ENCODE data around the gene COX7A2. TPM values are rescaled to one million over a fixed set of nuclear protein-coding genes. Genes with fewer than 3 reads are reported as not detected.
A peak's percentile ranks its signal among the peaks of the same experiment; 100 is the strongest.

COX7A2 gene
- total and polyA plus RNA-seq, 2 donors: 422 to 447 TPM

DNA sequence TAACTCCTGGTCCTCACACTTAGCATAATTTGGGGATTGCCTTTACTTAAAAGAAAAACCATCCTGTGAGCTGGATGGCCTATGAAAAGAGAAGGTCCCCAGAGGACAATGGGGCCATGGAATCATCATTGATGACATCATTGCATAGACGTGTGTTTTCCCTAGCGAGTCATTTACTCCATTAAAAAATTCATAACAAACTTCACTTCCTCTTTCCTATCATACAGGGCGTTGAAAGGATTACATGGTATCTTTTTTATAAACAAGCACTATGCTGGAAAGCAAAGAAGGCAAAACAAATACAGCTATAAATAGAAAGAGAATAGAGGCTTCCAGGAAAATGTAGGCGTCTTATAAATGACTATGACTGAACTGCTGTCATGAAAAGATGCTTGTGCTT lies 26.4 kb downstream of the COX7A2 start:
- Histone ChIP-seq H3K27me3 (ENCODE audit: control insufficient read depth in 2 of 2, insufficient read depth in 1 of 2, low read length in 1 of 2) (no peaks in the 10 kb centered on the region), H3K4me3 (ENCODE audit: low read length in 2 of 2) (no peak overlapping the region), H3K9me3 (ENCODE audit: control insufficient read depth in 2 of 2, insufficient read depth in 1 of 2, low read length in 1 of 2) (no peaks in the 10 kb centered on the region), H3K4me1 (ENCODE audit: control insufficient read depth in 2 of 2, insufficient read depth in 2 of 2, low read length in 2 of 2) (no peaks in the 10 kb centered on the region), H3K27ac (ENCODE audit: low read depth in 1 of 2, low read length in 1 of 2) (no peak overlapping the region), H3K36me3 (ENCODE audit: control insufficient read depth in 2 of 2, insufficient read depth in 2 of 2, low read length in 1 of 2) (no peaks in the 10 kb centered on the region)
- WGBS: 58% methylated on average over 4 of the region's 4 CpGs
- DNase-seq (ENCODE audit: low read depth in 6 of 9, low spot score in 9 of 9): no peak

GRCh38 chr6:75215291-75215690 lies 28.3 kb downstream of the COX7A2 start:
- 88% methylated on average over 4 of the region's 4 CpGs for WGBS
- no peaks in the 10 kb centered on the region for H3K36me3 ChIP-seq (ENCODE audit: control insufficient read depth in 2 of 2, insufficient read depth in 2 of 2, low read length in 1 of 2)
- H3K27me3 ChIP-seq (ENCODE audit: control insufficient read depth in 2 of 2, insufficient read depth in 1 of 2, low read length in 1 of 2): peaks cover 0 to 10% of the 10 kb centered on the region in 2 donors
- H3K4me1 ChIP-seq (ENCODE audit: control insufficient read depth in 2 of 2, insufficient read depth in 2 of 2, low read length in 2 of 2): no peaks in the 10 kb centered on the region
- H3K9me3 ChIP-seq (ENCODE audit: control insufficient read depth in 2 of 2, insufficient read depth in 1 of 2, low read length in 1 of 2): no peaks in the 10 kb centered on the region
- no peak overlapping the region for H3K27ac ChIP-seq (ENCODE audit: low read depth in 1 of 2, low read length in 1 of 2)
- H3K4me3 ChIP-seq (ENCODE audit: low read length in 2 of 2): no peak overlapping the region
- DNase-seq (ENCODE audit: low read depth in 6 of 9, low spot score in 9 of 9): no peak

DNA sequence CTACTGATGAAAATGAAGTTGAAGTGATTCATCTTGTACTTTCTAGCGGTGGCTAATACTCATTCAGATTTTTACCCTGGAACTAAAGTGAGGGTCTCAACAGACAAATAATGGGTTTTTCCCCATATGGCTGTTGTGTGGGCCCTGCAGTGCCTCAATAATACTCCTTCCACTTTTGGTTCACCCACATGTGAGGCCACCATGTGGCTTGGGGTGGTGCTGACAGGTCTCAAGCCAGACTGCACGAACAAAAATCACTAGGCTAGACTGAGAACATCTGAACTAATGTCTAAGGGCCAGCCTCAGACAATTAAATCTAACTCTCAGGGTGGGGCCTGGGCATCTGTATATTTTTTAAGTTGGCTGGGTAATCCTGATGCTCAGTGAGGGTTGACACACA lies 29.9 kb downstream of the COX7A2 start:
- no peak for DNase-seq (ENCODE audit: low read depth in 6 of 9, low spot score in 9 of 9)
- Histone ChIP-seq H3K36me3 (ENCODE audit: control insufficient read depth in 2 of 2, insufficient read depth in 2 of 2, low read length in 1 of 2) (no peaks in the 10 kb centered on the region), H3K9me3 (ENCODE audit: control insufficient read depth in 2 of 2, insufficient read depth in 1 of 2, low read length in 1 of 2) (no peaks in the 10 kb centered on the region), H3K27me3 (ENCODE audit: control insufficient read depth in 2 of 2, insufficient read depth in 1 of 2, low read length in 1 of 2) (peaks cover 7 to 23% of the 10 kb centered on the region in 2 donors), H3K27ac (ENCODE audit: low read depth in 1 of 2, low read length in 1 of 2) (no peak overlapping the region), H3K4me1 (ENCODE audit: control insufficient read depth in 2 of 2, insufficient read depth in 2 of 2, low read length in 2 of 2) (peaks cover 0 to 1% of the 10 kb centered on the region in 2 donors), H3K4me3 (ENCODE audit: low read length in 2 of 2) (no peak overlapping the region)
- 89% methylated on average over 2 of the region's 2 CpGs for WGBS

- H3K27me3 ChIP-seq (ENCODE audit: control insufficient read depth in 2 of 2, insufficient read depth in 1 of 2, low read length in 1 of 2): peaks cover 13 to 29% of the 10 kb centered on the region in 2 donors
- no peak for DNase-seq (ENCODE audit: low read depth in 6 of 9, low spot score in 9 of 9)
- H3K4me3 ChIP-seq (ENCODE audit: low read length in 2 of 2): no peak overlapping the region
- H3K36me3 ChIP-seq (ENCODE audit: control insufficient read depth in 2 of 2, insufficient read depth in 2 of 2, low read length in 1 of 2): no peaks in the 10 kb centered on the region
- H3K27ac ChIP-seq (ENCODE audit: low read depth in 1 of 2, low read length in 1 of 2): no peak overlapping the region
- 4% methylated on average over 1 of the region's 1 CpG for WGBS
- H3K9me3 ChIP-seq (ENCODE audit: control insufficient read depth in 2 of 2, insufficient read depth in 1 of 2, low read length in 1 of 2): no peaks in the 10 kb centered on the region
- H3K4me1 ChIP-seq (ENCODE audit: control insufficient read depth in 2 of 2, insufficient read depth in 2 of 2, low read length in 2 of 2): peaks cover 0 to 6% of the 10 kb centered on the region in 2 donors
Observed at GRCh38 chr6:75213112-75213511, 30.5 kb downstream of the COX7A2 start.

DNA sequence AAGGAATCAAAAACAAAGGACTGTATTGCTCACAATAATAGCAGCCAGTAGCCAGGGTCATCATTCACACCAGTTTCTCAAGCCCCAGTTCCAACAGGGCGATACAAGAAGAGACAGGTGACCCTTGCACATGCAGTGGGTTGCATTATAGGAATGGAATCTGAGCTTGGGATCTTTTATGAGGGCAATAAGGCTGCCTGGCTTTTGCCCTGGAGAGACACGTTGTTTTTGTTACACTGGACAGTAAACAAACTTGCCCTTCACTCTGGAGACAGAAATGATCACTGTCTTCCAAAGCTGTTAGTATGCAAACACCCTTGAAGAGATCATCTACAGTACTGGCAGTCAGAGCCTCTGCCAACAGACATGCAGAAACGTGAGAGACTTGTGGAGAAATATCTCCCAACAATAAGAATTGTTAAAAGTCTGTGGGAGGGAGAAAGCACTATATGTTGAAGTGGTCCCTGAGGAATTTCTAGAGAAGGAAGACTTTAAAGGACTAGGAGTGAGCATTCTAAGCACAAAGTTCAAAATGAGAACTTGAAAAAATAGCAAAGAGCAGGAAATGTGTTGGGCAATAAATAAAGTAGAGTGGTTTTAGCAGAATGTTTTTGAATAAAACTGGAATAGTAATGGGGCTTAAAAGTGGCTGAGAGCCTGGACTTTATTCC lies 31.5 kb downstream of the COX7A2 start:
- Histone ChIP-seq H3K4me3 (ENCODE audit: low read length in 2 of 2) (no peak overlapping the region), H3K9me3 (ENCODE audit: control insufficient read depth in 2 of 2, insufficient read depth in 1 of 2, low read length in 1 of 2) (peaks cover 0 to 4% of the 10 kb centered on the region in 2 donors), H3K27ac (ENCODE audit: low read depth in 1 of 2, low read length in 1 of 2) (no peak overlapping the region), H3K36me3 (ENCODE audit: control insufficient read depth in 2 of 2, insufficient read depth in 2 of 2, low read length in 1 of 2) (no peaks in the 10 kb centered on the region), H3K27me3 (ENCODE audit: control insufficient read depth in 2 of 2, insufficient read depth in 1 of 2, low read length in 1 of 2) (peaks cover 19 to 39% of the 10 kb centered on the region in 2 donors), H3K4me1 (ENCODE audit: control insufficient read depth in 2 of 2, insufficient read depth in 2 of 2, low read length in 2 of 2) (peaks cover 0 to 9% of the 10 kb centered on the region in 2 donors)
- WGBS: 49% methylated on average over 3 of the region's 3 CpGs
- no peak for DNase-seq (ENCODE audit: low read depth in 6 of 9, low spot score in 9 of 9)

DNA sequence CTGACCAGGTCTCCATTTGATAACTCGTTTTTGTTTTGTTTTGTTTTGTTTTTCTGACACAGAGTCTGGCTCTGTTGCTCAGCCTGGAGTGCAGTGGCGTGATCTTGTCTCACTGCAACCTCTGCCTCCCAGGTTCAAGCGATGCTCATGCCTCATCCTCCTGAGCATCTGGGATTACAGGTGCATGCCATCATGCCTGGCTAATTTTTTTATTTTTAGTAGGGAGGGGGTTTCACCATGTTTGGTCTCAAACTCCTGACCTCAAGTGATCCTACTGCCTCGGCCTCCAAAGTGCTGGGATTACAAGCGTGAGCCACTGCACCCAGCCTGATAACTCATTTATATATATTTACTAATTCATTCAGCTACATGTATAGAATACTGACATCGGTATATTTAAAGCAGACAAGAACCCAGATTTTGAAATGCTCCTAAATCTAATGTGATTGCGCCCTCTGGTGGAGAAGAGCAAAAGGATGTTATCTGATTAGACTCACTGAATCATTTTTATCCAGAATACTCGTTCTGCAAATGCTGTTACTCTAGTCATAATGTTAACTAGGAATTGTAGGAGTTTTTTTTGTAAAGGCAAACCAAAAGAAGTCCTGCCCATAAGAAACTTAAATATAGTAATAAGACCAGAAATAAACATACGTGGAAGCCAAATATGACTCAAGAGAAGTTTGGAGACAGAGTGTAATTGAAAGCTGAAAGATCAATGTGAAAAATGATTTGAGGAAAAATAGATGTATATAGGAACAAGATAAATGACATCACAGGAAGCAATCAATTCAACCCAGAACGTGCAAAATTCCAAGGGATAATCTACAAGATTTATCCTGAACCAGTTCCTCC lies 32.5 kb downstream of the COX7A2 start:
- Histone ChIP-seq H3K36me3 (ENCODE audit: control insufficient read depth in 2 of 2, insufficient read depth in 2 of 2, low read length in 1 of 2) (no peaks in the 10 kb centered on the region), H3K4me3 (ENCODE audit: low read length in 2 of 2) (no peak overlapping the region), H3K27me3 (ENCODE audit: control insufficient read depth in 2 of 2, insufficient read depth in 1 of 2, low read length in 1 of 2) (peaks cover 29 to 49% of the 10 kb centered on the region in 2 donors), H3K4me1 (ENCODE audit: control insufficient read depth in 2 of 2, insufficient read depth in 2 of 2, low read length in 2 of 2) (peaks cover 0 to 17% of the 10 kb centered on the region in 2 donors), H3K9me3 (ENCODE audit: control insufficient read depth in 2 of 2, insufficient read depth in 1 of 2, low read length in 1 of 2) (peaks cover 0 to 4% of the 10 kb centered on the region in 2 donors), H3K27ac (ENCODE audit: low read depth in 1 of 2, low read length in 1 of 2) (no peak overlapping the region)
- 38% methylated on average over 10 of the region's 10 CpGs for WGBS
- DNase-seq (ENCODE audit: low read depth in 6 of 9, low spot score in 9 of 9): peak in 8 of 9 donors; percentile 27 to 78 (median 48)

DNA sequence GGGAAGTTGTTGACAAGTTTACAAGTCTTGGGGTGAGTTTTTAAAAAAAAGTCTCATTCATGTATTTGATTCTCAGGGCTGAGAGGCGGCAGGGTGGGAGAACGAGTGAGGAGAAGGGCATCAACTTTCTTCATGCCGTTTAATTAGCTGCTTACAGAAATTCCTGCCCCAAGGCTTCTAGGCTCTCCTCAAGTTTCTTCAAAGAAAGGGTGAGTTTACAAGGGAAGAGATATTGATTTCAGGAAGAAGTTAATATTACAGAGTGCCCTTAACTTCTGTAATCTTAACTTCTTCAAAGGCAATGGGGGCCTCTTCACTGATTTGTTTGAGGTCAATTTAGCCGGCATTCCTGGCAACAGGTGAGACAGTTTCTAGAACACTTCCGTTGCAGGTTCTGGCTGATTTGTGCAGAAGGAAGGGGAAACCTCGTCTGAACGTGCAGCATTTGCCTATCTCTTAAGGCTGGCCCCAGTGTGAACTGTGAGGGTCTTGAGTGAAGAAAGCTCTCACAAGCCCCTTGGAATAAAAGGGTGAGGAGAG lies 34.3 kb downstream of the COX7A2 start:
- 39% methylated on average over 7 of the region's 7 CpGs for WGBS
- H3K4me3 ChIP-seq (ENCODE audit: low read length in 2 of 2): no peak overlapping the region
- H3K27ac ChIP-seq (ENCODE audit: low read depth in 1 of 2, low read length in 1 of 2): no peak overlapping the region
- H3K27me3 ChIP-seq (ENCODE audit: control insufficient read depth in 2 of 2, insufficient read depth in 1 of 2, low read length in 1 of 2): peaks cover 43 to 67% of the 10 kb centered on the region in 2 donors
- peaks cover 0 to 4% of the 10 kb centered on the region in 2 donors for H3K9me3 ChIP-seq (ENCODE audit: control insufficient read depth in 2 of 2, insufficient read depth in 1 of 2, low read length in 1 of 2)
- no peaks in the 10 kb centered on the region for H3K36me3 ChIP-seq (ENCODE audit: control insufficient read depth in 2 of 2, insufficient read depth in 2 of 2, low read length in 1 of 2)
- H3K4me1 ChIP-seq (ENCODE audit: control insufficient read depth in 2 of 2, insufficient read depth in 2 of 2, low read length in 2 of 2): peaks cover 0 to 22% of the 10 kb centered on the region in 2 donors
- DNase-seq (ENCODE audit: low read depth in 6 of 9, low spot score in 9 of 9): no peak

- DNase-seq (ENCODE audit: low read depth in 6 of 9, low spot score in 9 of 9): peak in 8 of 9 donors; percentile 59 to 87 (median 72)
- H3K9me3 ChIP-seq (ENCODE audit: control insufficient read depth in 2 of 2, insufficient read depth in 1 of 2, low read length in 1 of 2): peaks cover 0 to 4% of the 10 kb centered on the region in 2 donors
- WGBS: 3% methylated on average over 33 of the region's 33 CpGs
- H3K27ac ChIP-seq (ENCODE audit: low read depth in 1 of 2, low read length in 1 of 2): no peak overlapping the region
- peaks cover 49 to 75% of the 10 kb centered on the region in 2 donors for H3K27me3 ChIP-seq (ENCODE audit: control insufficient read depth in 2 of 2, insufficient read depth in 1 of 2, low read length in 1 of 2)
- no peak overlapping the region for H3K4me3 ChIP-seq (ENCODE audit: low read length in 2 of 2)
- H3K36me3 ChIP-seq (ENCODE audit: control insufficient read depth in 2 of 2, insufficient read depth in 2 of 2, low read length in 1 of 2): no peaks in the 10 kb centered on the region
- H3K4me1 ChIP-seq (ENCODE audit: control insufficient read depth in 2 of 2, insufficient read depth in 2 of 2, low read length in 2 of 2): peaks cover 0 to 22% of the 10 kb centered on the region in 2 donors
Observed at GRCh38 chr6:75208298-75209183, 35.1 kb downstream of the COX7A2 start.
